Type B pancreatic cell (in vitro differentiated cells): ENCODE results near the gene THTPA. TPM values are rescaled to one million over a fixed set of nuclear protein-coding genes. Genes with fewer than 3 reads are reported as not detected.
"Not testable (repeated sequence)": the region's sequence is repeated elsewhere in the genome, so short reads cannot be mapped to it uniquely, and the experiment has no call there.

Source experiments
- DNase-seq: peaks from one replicate; pipeline ENCODE4 v3.0.0; 2021; ENCODE audit warnings: mixed read lengths; ENCODE audit not compliant: unreplicated experiment; ENCODE audit errors: extremely low spot score
- H3K27ac Mint-ChIP-seq: 2 replicates; pipeline ENCODE4 v1.8.0; 2021; ENCODE audit warnings: mild to moderate bottlenecking, mixed read lengths
- H3K27me3 Mint-ChIP-seq: 2 replicates; pipeline ENCODE4 v1.8.0; 2021; ENCODE audit warnings: mixed read lengths
- H3K36me3 Mint-ChIP-seq: 2 replicates; pipeline ENCODE4 v1.8.0; 2021; ENCODE audit warnings: mixed read lengths
- H3K4me1 Mint-ChIP-seq: one replicate; pipeline ENCODE4 v1.8.0; 2021; ENCODE audit warnings: mixed read lengths; ENCODE audit not compliant: unreplicated experiment
- H3K4me3 Mint-ChIP-seq: 2 replicates; pipeline ENCODE4 v1.8.0; 2021; ENCODE audit warnings: mild to moderate bottlenecking, mixed read lengths
- H3K9me3 Mint-ChIP-seq: 2 replicates; pipeline ENCODE4 v1.8.0; 2021; ENCODE audit warnings: mixed read lengths
- CTCF ChIP-seq: fragments of 200-600 bp; sonication (generic); conservative IDR thresholded peaks from 2 replicates; pipeline ENCODE4 v1.5.0; 2021; ENCODE audit warnings: antibody characterized with exemption, mild to moderate bottlenecking
- total RNA-seq: library from RNA; stranded (reverse); gene quantifications from 2 replicates; pipeline ENCODE4 v1.2.1, GENCODE V29; 2021; ENCODE audit warnings: low replicate concordance

The THTPA gene
- total RNA-seq, 1 donor from 2014 or later = 16.4 TPM

GRCh38 chr14:23608454-23608853 lies 52.4 kb downstream of the THTPA start:
- no peak for DNase-seq
- H3K9me3 Mint-ChIP-seq = no peaks in the 10 kb centered on the region
- H3K27me3 Mint-ChIP-seq = peaks cover 31% of the 10 kb centered on the region
- no peaks in the 10 kb centered on the region for H3K36me3 Mint-ChIP-seq
- H3K4me1 Mint-ChIP-seq = peaks cover 5% of the 10 kb centered on the region
- H3K27ac Mint-ChIP-seq = no peak overlapping the region
- no peak for TF ChIP-seq CTCF
- no peak overlapping the region for H3K4me3 Mint-ChIP-seq

- no peak overlapping the region for H3K4me3 Mint-ChIP-seq
- peaks cover 36% of the 10 kb centered on the region for H3K27me3 Mint-ChIP-seq
- H3K9me3 Mint-ChIP-seq = no peaks in the 10 kb centered on the region
- H3K36me3 Mint-ChIP-seq = no peaks in the 10 kb centered on the region
- peaks cover 5% of the 10 kb centered on the region for H3K4me1 Mint-ChIP-seq
- H3K27ac Mint-ChIP-seq = no peak overlapping the region
- no peak for TF ChIP-seq CTCF
- no peak for DNase-seq
Measured at GRCh38 chr14:23609001-23609400, 52.9 kb downstream of the THTPA start.

- not testable (repeated sequence) for H3K4me1 Mint-ChIP-seq, H3K4me3 Mint-ChIP-seq, H3K27ac Mint-ChIP-seq, H3K36me3 Mint-ChIP-seq, H3K9me3 Mint-ChIP-seq, DNase-seq
- H3K27me3 Mint-ChIP-seq = peaks cover 40% of the 10 kb centered on the region
Measured at GRCh38 chr14:23609411-23610089, 53.5 kb downstream of the THTPA start.

Other genes starting within 250 kb of the THTPA start
- 21.0 and 22.5 TPM in 2 replicates for gene BCL2L2, start 249.4 kb upstream of the THTPA start, total RNA-seq
- 202 and 337 TPM in 2 replicates for gene PABPN1, start 234.8 kb upstream of the THTPA start, total RNA-seq
- 16.8 and 52.5 TPM in 2 replicates for gene SLC22A17, start 203.4 kb upstream of the THTPA start, total RNA-seq
- gene EFS, start 191.1 kb upstream of the THTPA start, total RNA-seq = 41.0 and 59.3 TPM in 2 replicates
- not detected in 2 replicates for gene IL25, start 183.5 kb upstream of the THTPA start, total RNA-seq
- 0.19 TPM in 1 of 2 replicates, not detected in the other for gene CMTM5, start 179.2 kb upstream of the THTPA start, total RNA-seq
- 0.24 and 0.50 TPM in 2 replicates for gene MYH6, start 148.0 kb upstream of the THTPA start, total RNA-seq
- 0.14 TPM in 1 of 2 replicates, not detected in the other for gene MYH7, start 120.6 kb upstream of the THTPA start, total RNA-seq
- gene NGDN, start 86.6 kb upstream of the THTPA start, total RNA-seq = 36.5 and 51.1 TPM in 2 replicates
- 5.6 and 11.1 TPM in 2 replicates for gene ZFHX2, start 4.5 kb upstream of the THTPA start, total RNA-seq
- gene AP1G2, start 11.5 kb downstream of the THTPA start, total RNA-seq = 156 and 170 TPM in 2 replicates
- 0.33 and 8.3 TPM in 2 replicates for gene JPH4, start 22.5 kb downstream of the THTPA start, total RNA-seq
- 1.4 and 3.3 TPM in 2 replicates for gene DHRS2, start 80.1 kb downstream of the THTPA start, total RNA-seq